PFSK-1 (cell line): Measurements from ENCODE around the gene STK31.

Source experiments
- FOXP2 ChIP-seq: optimal IDR thresholded peaks from 2 replicates; pipeline ENCODE3; 2011; ENCODE audit warnings: borderline replicate concordance, control low read depth, inconsistent platforms; ENCODE audit not compliant: insufficient read depth; ENCODE audit errors: extremely low read length, extremely low read depth
- POLR2AphosphoS5 ChIP-seq: IDR thresholded peaks from 2 replicates; pipeline ENCODE4 v1.6.1; 2012; ENCODE audit warnings: low read depth, mild to moderate bottlenecking, control low read depth, low read length, moderate library complexity
- REST ChIP-seq, 2 experiments: IDR thresholded peaks; 2 replicates each; pipeline versions ENCODE4 v1.6.1 to v1.8.0; 2011 to 2012; ENCODE audit warnings: low read depth in 2 of 2, low read length in 2 of 2, control low read depth in 1 of 2, inconsistent platforms in 1 of 2, mild to moderate bottlenecking in 1 of 2, moderate library complexity in 1 of 2; ENCODE audit not compliant: insufficient read depth in 1 of 2
- SIN3A ChIP-seq: IDR thresholded peaks from 2 replicates; pipeline ENCODE4 v1.6.1; 2012; ENCODE audit warnings: mild to moderate bottlenecking, low read length, moderate library complexity, borderline replicate concordance; ENCODE audit not compliant: insufficient read depth
- TAF1 ChIP-seq: IDR thresholded peaks from 2 replicates; pipeline ENCODE4 v1.6.1; 2012; ENCODE audit warnings: low read length, control low read depth, borderline replicate concordance; ENCODE audit not compliant: insufficient read depth

Gene STK31

GRCh38 chr7:23698822-23699221 is 11.2 kb upstream of the STK31 start:
- TF ChIP-seq POLR2AphosphoS5: no peak
- no peak for TF ChIP-seq TAF1
- TF ChIP-seq SIN3A: no peak
- no peak for TF ChIP-seq FOXP2
- TF ChIP-seq REST (IDR thresholded peaks at IDR 0.05; ENCODE audit: insufficient read depth in 1 of 2, low read depth in 2 of 2, low read length in 2 of 2): no peak

- TF ChIP-seq FOXP2 (no peak), REST (IDR thresholded peaks at IDR 0.05; ENCODE audit: insufficient read depth in 1 of 2, low read depth in 2 of 2, low read length in 2 of 2) (no peak), POLR2AphosphoS5 (no peak), TAF1 (no peak), SIN3A (no peak)
These were observed 10.0 kb upstream of the STK31 start for GRCh38 chr7:23700046-23700445.

DNA sequence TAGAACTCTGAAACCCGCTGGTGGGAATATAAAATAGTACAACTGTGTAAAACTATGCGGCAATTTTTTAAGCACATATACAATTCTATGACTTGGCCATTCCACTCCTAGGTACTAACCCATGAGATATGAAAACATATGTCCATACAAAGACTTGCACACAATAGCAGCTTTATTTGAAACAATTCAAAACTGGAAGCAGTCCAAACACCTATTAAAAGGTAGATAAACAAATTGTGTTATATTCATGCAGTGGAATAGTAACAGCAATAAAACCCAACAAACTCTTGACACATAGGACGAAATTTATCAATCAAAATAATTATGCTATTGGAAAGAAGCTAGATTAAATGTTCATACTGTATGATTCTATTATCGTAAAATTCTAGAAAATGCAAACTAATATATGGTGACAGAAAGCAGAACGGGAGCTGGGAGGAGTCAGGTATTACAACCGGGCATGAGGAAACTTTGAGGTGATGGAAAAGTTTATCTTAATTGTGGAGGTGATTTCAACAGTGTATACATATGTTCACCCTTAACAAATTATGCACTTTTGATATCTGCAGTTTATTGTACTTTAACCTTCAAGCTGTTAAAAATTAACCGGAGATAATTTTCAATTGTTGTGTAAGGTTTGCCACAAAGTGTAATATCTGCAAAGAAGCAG is 803 bp upstream of the STK31 start:
- TF ChIP-seq POLR2AphosphoS5 (no peak), FOXP2 (no peak), REST (IDR thresholded peaks at IDR 0.05; ENCODE audit: insufficient read depth in 1 of 2, low read depth in 2 of 2, low read length in 2 of 2) (no peak), TAF1 (no peak), SIN3A (no peak)

DNA sequence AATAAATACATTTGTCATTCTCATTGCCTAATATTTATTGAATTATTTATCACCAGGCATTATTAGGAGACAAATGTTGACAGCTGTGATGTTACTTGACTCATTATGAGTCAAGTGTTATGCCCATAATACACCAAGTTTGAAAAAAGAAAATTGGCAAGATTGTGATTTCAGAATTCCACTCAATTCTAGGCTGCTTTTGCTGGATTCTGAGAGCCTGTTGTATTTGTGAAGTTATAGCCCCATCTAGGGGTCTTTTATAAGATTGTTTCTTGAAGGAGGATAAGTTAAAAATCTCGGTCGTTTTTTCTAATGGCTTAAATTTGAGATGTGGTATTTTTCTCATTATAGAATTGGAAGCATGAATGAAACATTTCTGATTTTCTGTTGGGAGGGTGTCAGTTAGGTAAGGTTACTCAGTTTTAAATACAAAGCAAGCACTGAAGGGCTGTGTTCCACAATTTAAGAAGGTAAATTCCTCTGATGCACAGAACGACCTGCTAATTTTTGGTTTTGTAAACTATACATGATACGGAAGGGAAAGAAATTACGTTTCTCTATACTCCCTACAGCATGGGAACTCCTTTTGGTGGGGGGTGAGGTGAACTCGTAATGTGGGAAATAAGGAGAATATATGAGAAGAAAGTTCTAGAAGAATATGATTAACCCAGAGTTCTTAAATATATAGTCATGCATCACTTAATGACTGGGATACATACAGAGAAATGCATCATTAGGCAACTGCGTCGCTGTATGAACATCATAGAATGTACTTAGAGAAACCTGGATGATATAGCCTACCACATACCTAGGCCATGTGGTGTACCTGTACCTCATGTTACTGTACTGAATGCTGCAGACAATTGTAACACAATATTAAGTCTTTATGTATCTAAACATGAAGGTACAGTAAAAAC is 2.6 kb downstream of the STK31 start:
- TF ChIP-seq SIN3A (no peak), POLR2AphosphoS5 (no peak), FOXP2 (no peak), REST (IDR thresholded peaks at IDR 0.05; ENCODE audit: insufficient read depth in 1 of 2, low read depth in 2 of 2, low read length in 2 of 2) (no peak), TAF1 (no peak)
